Measurements from ENCODE around the gene RIN3. TPM values are rescaled to one million over a fixed set of nuclear protein-coding genes. Genes with fewer than 3 reads are reported as not detected.

The RIN3 gene
- polyA plus RNA-seq, 3 donors, result 42.8 to 144 (median 54.6) TPM

DNA sequence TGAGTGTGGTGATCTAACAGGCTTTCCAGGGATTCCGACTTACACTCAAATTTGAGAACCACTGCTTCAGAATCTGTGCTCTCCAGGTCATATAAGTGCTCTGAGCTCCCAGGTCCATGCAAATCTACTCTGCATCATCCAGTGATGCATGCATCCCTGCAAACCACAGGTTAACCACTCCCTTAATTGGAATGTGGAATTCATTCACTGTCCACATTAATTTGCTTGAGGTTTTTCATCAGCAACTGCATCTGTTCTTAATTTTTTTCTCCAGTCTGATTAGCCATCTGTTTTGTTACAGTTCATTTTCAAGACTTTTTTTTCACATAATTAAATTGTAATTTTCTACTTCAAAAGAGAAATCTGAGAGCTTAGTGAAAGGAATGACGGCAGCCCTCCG, 43.4 kb upstream of the RIN3 start:
- Mint-ChIP-seq H3K9me3 (peaks cover 0 to 12% (median 0%) of the 10 kb centered on the region in 7 donors), H3K4me3 (no peak overlapping the region), H3K27ac (peak overlapping the region in 3 of 7 donors; percentile 16 to 98 (median 46)), H3K4me1 (peaks cover 66% of the 10 kb centered on the region), H3K27me3 (ENCODE audit: low read depth in 3 of 3) (no peaks in the 10 kb centered on the region), H3K36me3 (peaks cover 29 to 61% of the 10 kb centered on the region in 2 donors)
- DNase-seq, result no peak
- H3K4me1 ChIP-seq (ENCODE audit: control insufficient read depth in 1 of 2, insufficient read depth in 2 of 2, low read length in 2 of 2), result peaks cover 67 to 73% of the 10 kb centered on the region in 2 donors
- H2AFZ ChIP-seq (ENCODE audit: insufficient read depth, low read depth, low read length, poor library complexity, severe bottlenecking), result no peak overlapping the region
- TF ChIP-seq, protein P1, sequence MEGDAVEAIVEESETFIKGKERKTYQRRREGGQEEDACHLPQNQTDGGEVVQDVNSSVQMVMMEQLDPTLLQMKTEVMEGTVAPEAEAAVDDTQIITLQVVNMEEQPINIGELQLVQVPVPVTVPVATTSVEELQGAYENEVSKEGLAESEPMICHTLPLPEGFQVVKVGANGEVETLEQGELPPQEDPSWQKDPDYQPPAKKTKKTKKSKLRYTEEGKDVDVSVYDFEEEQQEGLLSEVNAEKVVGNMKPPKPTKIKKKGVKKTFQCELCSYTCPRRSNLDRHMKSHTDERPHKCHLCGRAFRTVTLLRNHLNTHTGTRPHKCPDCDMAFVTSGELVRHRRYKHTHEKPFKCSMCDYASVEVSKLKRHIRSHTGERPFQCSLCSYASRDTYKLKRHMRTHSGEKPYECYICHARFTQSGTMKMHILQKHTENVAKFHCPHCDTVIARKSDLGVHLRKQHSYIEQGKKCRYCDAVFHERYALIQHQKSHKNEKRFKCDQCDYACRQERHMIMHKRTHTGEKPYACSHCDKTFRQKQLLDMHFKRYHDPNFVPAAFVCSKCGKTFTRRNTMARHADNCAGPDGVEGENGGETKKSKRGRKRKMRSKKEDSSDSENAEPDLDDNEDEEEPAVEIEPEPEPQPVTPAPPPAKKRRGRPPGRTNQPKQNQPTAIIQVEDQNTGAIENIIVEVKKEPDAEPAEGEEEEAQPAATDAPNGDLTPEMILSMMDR (IDR thresholded peaks at IDR 0.05), result no peak
- H3K79me2 ChIP-seq (ENCODE audit: insufficient read depth, low read length), result peaks cover 90% of the 10 kb centered on the region
- WGBS (ENCODE audit: insufficient coverage), result no CpG with 5 or more reads among the region's 3 CpGs
- no peaks in the 10 kb centered on the region for H3K9me3 ChIP-seq (replicated peaks in 1 of 2; ENCODE audit: control insufficient read depth in 1 of 2, insufficient read depth in 1 of 2, low read length in 2 of 2)
- H3K27ac ChIP-seq (ENCODE audit: low read depth in 1 of 2, low read length in 2 of 2), result peak overlapping the region in 1 of 2 donors; percentile 92
- H3K4me2 ChIP-seq (replicated peaks; ENCODE audit: extremely low read depth, low read length, poor library complexity, severe bottlenecking), result no peak overlapping the region
- peaks cover 0 to 20% of the 10 kb centered on the region in 2 donors for H3K36me3 ChIP-seq (replicated peaks in 1 of 2; ENCODE audit: control insufficient read depth in 1 of 2, insufficient read depth in 2 of 2, low read length in 2 of 2)
- intact Hi-C loops (cut with micrococcal nuclease), result loop anchor here in 1 of 2 donors (5.0 kb wide), 2 partner anchors 37 to 73 kb away; no protein-coding TSS in a partner anchor
- H4K20me1 ChIP-seq (ENCODE audit: insufficient read depth, low read length), result peaks cover 23% of the 10 kb centered on the region
- no peaks in the 10 kb centered on the region for H3K27me3 ChIP-seq (ENCODE audit: control insufficient read depth in 2 of 2, insufficient read depth in 2 of 2, low read length in 2 of 2)
- no peak overlapping the region for H3K4me3 ChIP-seq (replicated peaks in 1 of 3; ENCODE audit: low read depth in 2 of 3, low read length in 3 of 3)
- no peak overlapping the region for H3K9ac ChIP-seq (ENCODE audit: insufficient read depth, low read length, poor library complexity, severe bottlenecking)

DNA sequence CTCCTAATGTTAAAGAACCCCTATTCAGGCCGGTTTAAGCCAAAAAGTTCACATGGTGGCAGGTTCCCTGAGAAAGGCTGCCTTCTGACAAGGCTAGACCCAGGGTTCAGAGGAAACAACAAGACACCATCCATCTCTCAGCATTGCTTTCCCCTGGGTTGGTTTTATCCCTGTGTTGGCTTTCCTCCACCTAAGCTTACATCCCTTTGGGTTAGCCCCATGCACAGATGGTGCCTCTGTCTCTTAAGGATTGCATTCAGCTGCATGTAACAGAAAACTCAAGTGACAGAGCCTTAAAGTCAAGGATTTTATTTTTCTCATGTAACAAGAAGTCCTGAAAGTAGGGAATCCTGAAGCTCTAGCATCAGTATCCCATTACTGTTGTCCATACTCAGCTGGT, 42.8 kb upstream of the RIN3 start:
- peaks cover 67 to 73% of the 10 kb centered on the region in 2 donors for H3K4me1 ChIP-seq (ENCODE audit: control insufficient read depth in 1 of 2, insufficient read depth in 2 of 2, low read length in 2 of 2)

More for the DNA sequence above, 42.8 kb upstream of the RIN3 start:
- H3K27ac ChIP-seq (ENCODE audit: low read depth in 1 of 2, low read length in 2 of 2), result peak overlapping the region; percentile 32 to 92
- Mint-ChIP-seq H3K9me3 (peaks cover 0 to 12% (median 0%) of the 10 kb centered on the region in 7 donors), H3K27ac (peak overlapping the region in 6 of 7 donors; percentile 35 to 98 (median 67)), H3K4me1 (peaks cover 66% of the 10 kb centered on the region), H3K27me3 (ENCODE audit: low read depth in 3 of 3) (no peaks in the 10 kb centered on the region), H3K36me3 (peaks cover 25 to 56% of the 10 kb centered on the region in 2 donors), H3K4me3 (no peak overlapping the region)
- peak overlapping the region in 1 of 3 experiments; percentile 14 for H3K4me3 ChIP-seq (replicated peaks in 1 of 3; ENCODE audit: low read depth in 2 of 3, low read length in 3 of 3)
- intact Hi-C loops (cut with micrococcal nuclease), result loop anchor here in 1 of 2 donors (5.0 kb wide), 2 partner anchors 36 to 74 kb away; no protein-coding TSS in a partner anchor
- H3K4me2 ChIP-seq (replicated peaks; ENCODE audit: extremely low read depth, low read length, poor library complexity, severe bottlenecking), result no peak overlapping the region
- DNase-seq, result no peak
- H2AFZ ChIP-seq (ENCODE audit: insufficient read depth, low read depth, low read length, poor library complexity, severe bottlenecking), result no peak overlapping the region
- no peaks in the 10 kb centered on the region for H3K27me3 ChIP-seq (ENCODE audit: control insufficient read depth in 2 of 2, insufficient read depth in 2 of 2, low read length in 2 of 2)
- H3K9me3 ChIP-seq (replicated peaks in 1 of 2; ENCODE audit: control insufficient read depth in 1 of 2, insufficient read depth in 1 of 2, low read length in 2 of 2), result no peaks in the 10 kb centered on the region
- H4K20me1 ChIP-seq (ENCODE audit: insufficient read depth, low read length), result peaks cover 19% of the 10 kb centered on the region
- H3K9ac ChIP-seq (ENCODE audit: insufficient read depth, low read length, poor library complexity, severe bottlenecking), result no peak overlapping the region
- peaks cover 88% of the 10 kb centered on the region for H3K79me2 ChIP-seq (ENCODE audit: insufficient read depth, low read length)
- H3K36me3 ChIP-seq (replicated peaks in 1 of 2; ENCODE audit: control insufficient read depth in 1 of 2, insufficient read depth in 2 of 2, low read length in 2 of 2), result peaks cover 0 to 20% of the 10 kb centered on the region in 2 donors
- TF ChIP-seq, protein P1 (IDR thresholded peaks at IDR 0.05), result no peak
- WGBS (ENCODE audit: insufficient coverage), result 86% methylated on average over 1 of the region's 1 CpG
